Neural cell (in vitro differentiated cells): ENCODE results near the gene MORF4L2. TPM values are rescaled to one million over a fixed set of nuclear protein-coding genes. Genes with fewer than 3 reads are reported as not detected.

Experiments
- H2AFZ ChIP-seq: fragments of 200-600, 300-800 bp; sonication (generic), shearing (Covaris generic); 2 replicates; pipeline ENCODE4 v1.6.0; 2014; ENCODE audit warnings: low read depth, mild to moderate bottlenecking, antibody characterized with exemption, low read length, moderate library complexity
- H3F3A ChIP-seq: fragments of 200-600 bp; shearing (Covaris generic); 2 replicates; pipeline ENCODE4 v1.6.1; 2016; ENCODE audit warnings: mild to moderate bottlenecking, moderate library complexity, mixed read lengths, antibody characterized with exemption, low read length; ENCODE audit not compliant: insufficient read depth, poor library complexity, severe bottlenecking
- H3K27ac ChIP-seq: fragments of 200-600, 300-800 bp; sonication (generic), shearing (Covaris generic); 2 replicates; pipeline ENCODE4 v1.5.1; 2014; ENCODE audit warnings: mild to moderate bottlenecking, low read length, moderate library complexity
- H3K27me3 ChIP-seq: fragments of 300-800, 200-600 bp; sonication (generic), shearing (Covaris generic); 2 replicates; pipeline ENCODE4 v1.6.0; 2014; ENCODE audit warnings: mild to moderate bottlenecking, low read depth, low read length, moderate library complexity; ENCODE audit not compliant: insufficient read depth
- H3K36me3 ChIP-seq: fragments of 300-800, 200-600 bp; sonication (generic), shearing (Covaris generic); 2 replicates; pipeline ENCODE4 v1.5.1; 2014; ENCODE audit warnings: mild to moderate bottlenecking, antibody characterized with exemption, low read length, moderate library complexity; ENCODE audit not compliant: insufficient read depth
- H3K4me2 ChIP-seq: fragments of 300-800, 200-600 bp; sonication (generic), shearing (Covaris generic); 2 replicates; pipeline ENCODE4 v1.6.0; 2014; ENCODE audit warnings: mild to moderate bottlenecking, low read length
- H3K4me3 ChIP-seq: fragments of 300-800, 200-600 bp; sonication (generic), shearing (Covaris generic); 2 replicates; pipeline ENCODE4 v1.5.1; 2014; ENCODE audit warnings: mild to moderate bottlenecking, low read length, moderate library complexity
- H3K79me2 ChIP-seq: fragments of 200-600 bp; shearing (Covaris generic); replicated peaks from 2 replicates; pipeline ENCODE4 v1.6.0; 2014; ENCODE audit warnings: mild to moderate bottlenecking, low read length, moderate library complexity; ENCODE audit not compliant: insufficient read depth
- H3K9ac ChIP-seq: fragments of 300-800, 200-600 bp; sonication (generic), shearing (Covaris generic); 2 replicates; pipeline ENCODE4 v1.6.1; 2016; ENCODE audit warnings: mild to moderate bottlenecking, low read length, mixed read lengths
- H3K9me2 ChIP-seq: fragments of 200-600 bp; shearing (Covaris generic); 2 replicates; pipeline ENCODE4 v1.6.1; 2016; ENCODE audit warnings: mild to moderate bottlenecking, low read length, mixed read lengths; ENCODE audit not compliant: insufficient read depth
- H3K9me3 ChIP-seq: fragments of 200-600, 300-800 bp; sonication (generic), shearing (Covaris generic); 2 replicates; pipeline ENCODE4 v1.6.1; 2016; ENCODE audit warnings: mild to moderate bottlenecking, mixed run types, low read length, moderate library complexity, mixed read lengths
- H4K20me1 ChIP-seq: fragments of 200-600 bp; shearing (Covaris generic); 2 replicates; pipeline ENCODE4 v1.6.1; 2016; ENCODE audit warnings: mild to moderate bottlenecking, mixed run types; ENCODE audit not compliant: insufficient read depth
- EP300 ChIP-seq: fragments of 450-650 bp; conservative IDR thresholded peaks from 2 replicates; pipeline ENCODE4 v1.6.1; 2014; ENCODE audit warnings: antibody characterized with exemption, mild to moderate bottlenecking, moderate library complexity; ENCODE audit not compliant: poor library complexity, severe bottlenecking
- EZH2 ChIP-seq: fragments of 200-600, 300-800 bp; shearing (Covaris generic), sonication (generic); IDR thresholded peaks from 2 replicates; pipeline ENCODE4 v1.6.1; 2014; ENCODE audit warnings: antibody characterized with exemption, low read length, borderline replicate concordance, mild to moderate bottlenecking; ENCODE audit not compliant: insufficient read depth, poor library complexity, severe bottlenecking
- MXI1 ChIP-seq: fragments of 450-650 bp; conservative IDR thresholded peaks from 2 replicates; pipeline ENCODE4 v1.6.1; 2014; ENCODE audit warnings: antibody characterized with exemption, mild to moderate bottlenecking; ENCODE audit not compliant: poor library complexity, severe bottlenecking
- POLR2AphosphoS5 ChIP-seq: IDR thresholded peaks from 2 replicates; pipeline ENCODE4 v1.6.1; 2012
- RAD21 ChIP-seq: fragments of 450-650 bp; conservative IDR thresholded peaks from 2 replicates; pipeline ENCODE4 v1.6.1; 2014; ENCODE audit warnings: antibody characterized with exemption, mild to moderate bottlenecking, moderate library complexity
- REST ChIP-seq: IDR thresholded peaks from 2 replicates; pipeline ENCODE4 v1.6.1; 2012; ENCODE audit warnings: borderline replicate concordance
- SMC3 ChIP-seq: fragments of 450-650 bp; conservative IDR thresholded peaks from 2 replicates; pipeline ENCODE4 v1.6.1; 2014; ENCODE audit warnings: antibody characterized with exemption, mild to moderate bottlenecking, moderate library complexity; ENCODE audit not compliant: poor library complexity
- TAF1 ChIP-seq: IDR thresholded peaks from 2 replicates; pipeline ENCODE4 v1.6.1; 2012; ENCODE audit warnings: low read depth
- polyA minus RNA-seq: library from RNA; depleted of rRNA, polyadenylated mRNA; stranded (reverse); fragments of >200 nt; gene quantifications from 2 replicates; pipeline ENCODE4 v1.2.3, GENCODE V29; 2014
- polyA plus RNA-seq: library from polyadenylated mRNA; depleted of rRNA; stranded (reverse); fragments of >200 nt; gene quantifications from 2 replicates; pipeline ENCODE4 v1.2.3, GENCODE V29; 2014

Gene MORF4L2
- polyA plus RNA-seq (1,340 and 1,433 TPM in 2 replicates), polyA minus RNA-seq (568 and 684 TPM in 2 replicates)

GRCh38 chrX:103686199-103687072 lies at the start of gene MORF4L2:
Gene MORF4L2, minus strand, starts transcription at chrX:103686699. Its CDS starts 9,672 bp downstream, at chrX:103677027.
- H3K27ac ChIP-seq: peak within 1 kb of the TSS; percentile 99
- no peaks in the 10 kb centered on the region for H3F3A ChIP-seq
- H3K79me2 ChIP-seq: peaks cover 29% of the 10 kb centered on the region
- no peaks in the 10 kb centered on the region for H3K27me3 ChIP-seq
- peak within 1 kb of the TSS; percentile 73 for H3K4me3 ChIP-seq
- no peaks in the 10 kb centered on the region for H3K9me2 ChIP-seq
- H3K4me2 ChIP-seq: peak within 1 kb of the TSS; percentile 48
- H3K9me3 ChIP-seq: no peaks in the 10 kb centered on the region
- H4K20me1 ChIP-seq: no peaks in the 10 kb centered on the region
- TF ChIP-seq TAF1 (peak; percentile 91), EZH2 (no peak), SMC3 (peak; percentile 21), REST (peak; percentile 80), POLR2AphosphoS5 (peak; percentile 98), RAD21 (peak; percentile 31), EP300 (peak; percentile 61), MXI1 (no peak)
- no peaks in the 10 kb centered on the region for H3K36me3 ChIP-seq
- H3K9ac ChIP-seq: peak within 1 kb of the TSS; percentile 92
- peak within 1 kb of the TSS; percentile 56 for H2AFZ ChIP-seq

GRCh38 chrX:103734125-103734760 lies 47.7 kb upstream of the MORF4L2 start:
- Histone ChIP-seq H3K9ac (no peak overlapping the region), H3K9me3 (no peaks in the 10 kb centered on the region), H3K79me2 (no peaks in the 10 kb centered on the region), H3K36me3 (no peaks in the 10 kb centered on the region), H3K9me2 (no peaks in the 10 kb centered on the region), H3K4me2 (no peak overlapping the region), H3F3A (no peaks in the 10 kb centered on the region), H3K4me3 (no peak overlapping the region), H2AFZ (no peak overlapping the region), H4K20me1 (no peaks in the 10 kb centered on the region), H3K27me3 (no peaks in the 10 kb centered on the region), H3K27ac (peak overlapping the region; percentile 42)
- TF ChIP-seq EP300 (peak; percentile 16), MXI1 (no peak), SMC3 (no peak), POLR2AphosphoS5 (peak; percentile 50), RAD21 (no peak)
